Type B pancreatic cell (in vitro differentiated cells): ENCODE measurements around the gene CFAP74. TPM values are rescaled to one million over a fixed set of nuclear protein-coding genes. Genes with fewer than 3 reads are reported as not detected.

Source experiments
- DNase-seq: peaks from one replicate; pipeline ENCODE4 v3.0.0; 2021; ENCODE audit warnings: mixed read lengths; ENCODE audit not compliant: unreplicated experiment; ENCODE audit errors: extremely low spot score
- H3K27ac Mint-ChIP-seq: 2 replicates; pipeline ENCODE4 v1.8.0; 2021; ENCODE audit warnings: mild to moderate bottlenecking, mixed read lengths
- H3K27me3 Mint-ChIP-seq: 2 replicates; pipeline ENCODE4 v1.8.0; 2021; ENCODE audit warnings: mixed read lengths
- H3K36me3 Mint-ChIP-seq: 2 replicates; pipeline ENCODE4 v1.8.0; 2021; ENCODE audit warnings: mixed read lengths
- H3K4me1 Mint-ChIP-seq: one replicate; pipeline ENCODE4 v1.8.0; 2021; ENCODE audit warnings: mixed read lengths; ENCODE audit not compliant: unreplicated experiment
- H3K4me3 Mint-ChIP-seq: 2 replicates; pipeline ENCODE4 v1.8.0; 2021; ENCODE audit warnings: mild to moderate bottlenecking, mixed read lengths
- H3K9me3 Mint-ChIP-seq: 2 replicates; pipeline ENCODE4 v1.8.0; 2021; ENCODE audit warnings: mixed read lengths
- total RNA-seq: library from RNA; stranded (reverse); gene quantifications from 2 replicates; pipeline ENCODE4 v1.2.1, GENCODE V29; 2021; ENCODE audit warnings: low replicate concordance
- TF ChIP-seq, protein P1 (sequence below): fragments of 200-600 bp; sonication (generic); conservative IDR thresholded peaks from 2 replicates; pipeline ENCODE4 v1.5.0; 2021; ENCODE audit warnings: antibody characterized with exemption, mild to moderate bottlenecking

Gene CFAP74
- total RNA-seq, 1 donor from 2014 or later: 1.5 TPM

DNA sequence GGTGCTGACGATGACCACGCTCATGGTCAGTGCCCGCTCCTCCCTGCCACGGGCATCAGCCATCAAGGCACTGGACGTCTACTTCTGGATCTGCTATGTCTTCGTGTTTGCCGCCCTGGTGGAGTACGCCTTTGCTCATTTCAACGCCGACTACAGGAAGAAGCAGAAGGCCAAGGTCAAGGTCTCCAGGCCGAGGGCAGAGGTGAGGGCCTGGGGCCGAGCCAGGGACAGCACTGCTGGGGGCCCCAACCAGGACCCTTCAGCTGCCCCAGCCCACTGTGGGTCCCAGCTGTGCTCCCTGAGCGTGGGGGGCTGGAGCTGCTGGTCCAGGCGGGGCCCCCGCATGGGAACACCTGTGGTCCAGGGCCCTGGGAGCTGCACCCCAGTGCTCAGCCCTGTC, 26.0 kb upstream of the CFAP74 start:
- Mint-ChIP-seq H3K36me3 (no peaks in the 10 kb centered on the region), H3K27ac (no peak overlapping the region), H3K27me3 (peaks cover 9% of the 10 kb centered on the region), H3K4me3 (no peak overlapping the region), H3K4me1 (no peaks in the 10 kb centered on the region), H3K9me3 (no peaks in the 10 kb centered on the region)
- TF ChIP-seq, protein P1, sequence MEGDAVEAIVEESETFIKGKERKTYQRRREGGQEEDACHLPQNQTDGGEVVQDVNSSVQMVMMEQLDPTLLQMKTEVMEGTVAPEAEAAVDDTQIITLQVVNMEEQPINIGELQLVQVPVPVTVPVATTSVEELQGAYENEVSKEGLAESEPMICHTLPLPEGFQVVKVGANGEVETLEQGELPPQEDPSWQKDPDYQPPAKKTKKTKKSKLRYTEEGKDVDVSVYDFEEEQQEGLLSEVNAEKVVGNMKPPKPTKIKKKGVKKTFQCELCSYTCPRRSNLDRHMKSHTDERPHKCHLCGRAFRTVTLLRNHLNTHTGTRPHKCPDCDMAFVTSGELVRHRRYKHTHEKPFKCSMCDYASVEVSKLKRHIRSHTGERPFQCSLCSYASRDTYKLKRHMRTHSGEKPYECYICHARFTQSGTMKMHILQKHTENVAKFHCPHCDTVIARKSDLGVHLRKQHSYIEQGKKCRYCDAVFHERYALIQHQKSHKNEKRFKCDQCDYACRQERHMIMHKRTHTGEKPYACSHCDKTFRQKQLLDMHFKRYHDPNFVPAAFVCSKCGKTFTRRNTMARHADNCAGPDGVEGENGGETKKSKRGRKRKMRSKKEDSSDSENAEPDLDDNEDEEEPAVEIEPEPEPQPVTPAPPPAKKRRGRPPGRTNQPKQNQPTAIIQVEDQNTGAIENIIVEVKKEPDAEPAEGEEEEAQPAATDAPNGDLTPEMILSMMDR: no peak
- DNase-seq: no peak

DNA sequence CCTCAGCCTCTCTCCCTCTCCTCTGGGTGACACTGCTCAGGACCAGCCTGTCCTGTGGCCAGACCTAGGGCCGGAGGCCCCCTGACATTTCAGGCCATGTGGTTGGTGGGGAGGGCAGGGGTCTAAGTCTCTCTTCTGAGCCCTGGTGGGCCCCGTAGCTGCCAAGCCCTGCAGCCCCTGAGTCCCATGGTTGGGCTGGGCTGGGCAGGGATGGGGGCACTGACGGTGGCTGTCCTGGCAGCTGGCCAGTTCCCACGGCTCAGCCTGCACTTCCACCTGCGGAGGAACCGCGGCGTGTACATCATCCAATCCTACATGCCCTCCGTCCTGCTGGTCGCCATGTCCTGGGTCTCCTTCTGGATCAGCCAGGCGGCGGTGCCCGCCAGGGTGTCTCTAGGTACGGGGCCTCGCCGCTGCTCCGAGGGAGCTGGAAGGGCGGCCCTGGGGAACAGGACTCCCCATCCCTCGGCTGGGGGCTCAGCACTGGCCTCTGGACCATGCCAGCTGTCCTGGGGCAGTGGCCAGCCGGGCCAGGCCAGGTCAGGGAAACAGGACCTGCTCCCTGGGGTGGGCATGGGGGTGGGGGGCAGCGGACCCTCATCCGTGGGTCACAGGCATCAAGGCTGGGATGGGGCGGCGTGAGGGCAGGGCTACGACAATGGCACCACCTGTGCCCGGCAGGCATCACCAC, 25.4 kb upstream of the CFAP74 start:
- no peak for DNase-seq
- Mint-ChIP-seq H3K36me3 (no peaks in the 10 kb centered on the region), H3K27me3 (peaks cover 10% of the 10 kb centered on the region)

DNA sequence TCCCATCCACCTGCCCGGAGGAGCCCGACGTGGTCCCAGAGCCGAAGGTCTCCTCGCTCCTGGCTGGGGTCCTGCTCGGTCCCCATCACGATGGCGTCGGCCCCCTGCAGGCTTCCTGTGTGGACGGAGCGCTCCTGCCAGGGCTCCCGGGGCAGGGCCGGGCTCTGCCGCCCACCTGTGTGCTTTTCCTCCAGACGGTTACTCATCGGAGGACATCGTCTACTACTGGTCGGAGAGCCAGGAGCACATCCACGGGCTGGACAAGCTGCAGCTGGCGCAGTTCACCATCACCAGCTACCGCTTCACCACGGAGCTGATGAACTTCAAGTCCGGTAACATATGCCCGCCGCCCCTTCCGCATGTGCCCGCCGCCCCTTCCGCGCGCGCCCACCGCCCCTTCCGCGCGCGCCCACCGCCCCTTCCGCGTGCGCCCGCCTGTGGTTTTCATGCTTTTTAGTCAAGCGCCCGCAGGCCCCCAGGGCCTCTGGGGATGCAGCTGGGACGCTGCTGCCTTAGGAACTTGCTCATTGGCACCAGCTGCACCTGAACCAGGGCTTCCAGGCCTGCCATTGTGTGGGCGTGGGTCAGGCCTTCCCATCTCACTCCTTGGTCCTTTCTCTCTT, 24.5 kb upstream of the CFAP74 start:
- Mint-ChIP-seq H3K4me1 (no peaks in the 10 kb centered on the region), H3K27me3 (peaks cover 15% of the 10 kb centered on the region), H3K27ac (no peak overlapping the region), H3K4me3 (no peak overlapping the region), H3K9me3 (no peaks in the 10 kb centered on the region), H3K36me3 (no peaks in the 10 kb centered on the region)
- TF ChIP-seq, protein P1: no peak
- DNase-seq: no peak

More for the DNA sequence above, 25.4 kb upstream of the CFAP74 start:
- H3K4me1 Mint-ChIP-seq: no peaks in the 10 kb centered on the region
- H3K27ac Mint-ChIP-seq: no peak overlapping the region
- TF ChIP-seq, protein P1: no peak
- H3K4me3 Mint-ChIP-seq: no peak overlapping the region
- no peaks in the 10 kb centered on the region for H3K9me3 Mint-ChIP-seq

DNA sequence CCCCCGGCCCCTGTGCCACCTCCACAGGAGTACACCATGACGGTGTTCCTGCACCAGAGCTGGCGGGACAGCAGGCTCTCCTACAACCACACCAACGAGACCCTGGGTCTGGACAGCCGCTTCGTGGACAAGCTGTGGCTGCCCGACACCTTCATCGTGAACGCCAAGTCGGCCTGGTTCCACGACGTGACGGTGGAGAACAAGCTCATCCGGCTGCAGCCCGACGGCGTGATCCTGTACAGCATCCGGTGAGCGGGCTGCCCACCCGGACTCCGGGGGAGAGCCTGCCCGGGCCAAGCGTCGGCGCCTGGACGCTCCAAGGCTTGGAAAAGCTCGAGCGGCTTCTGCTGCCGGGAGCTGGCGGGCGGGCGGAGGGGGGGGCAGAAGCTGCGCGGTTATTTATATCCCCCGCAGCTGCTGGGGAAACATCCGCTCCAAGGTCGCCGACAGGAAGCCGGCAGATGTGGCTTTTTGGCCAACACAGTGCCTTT, 21.9 kb upstream of the CFAP74 start:
- TF ChIP-seq, protein P1: no peak
- no peak overlapping the region for H3K27ac Mint-ChIP-seq
- no peaks in the 10 kb centered on the region for H3K36me3 Mint-ChIP-seq
- no peaks in the 10 kb centered on the region for H3K9me3 Mint-ChIP-seq
- H3K4me3 Mint-ChIP-seq: no peak overlapping the region
- peaks cover 35% of the 10 kb centered on the region for H3K27me3 Mint-ChIP-seq
- DNase-seq: no peak
- H3K4me1 Mint-ChIP-seq: no peaks in the 10 kb centered on the region

DNA sequence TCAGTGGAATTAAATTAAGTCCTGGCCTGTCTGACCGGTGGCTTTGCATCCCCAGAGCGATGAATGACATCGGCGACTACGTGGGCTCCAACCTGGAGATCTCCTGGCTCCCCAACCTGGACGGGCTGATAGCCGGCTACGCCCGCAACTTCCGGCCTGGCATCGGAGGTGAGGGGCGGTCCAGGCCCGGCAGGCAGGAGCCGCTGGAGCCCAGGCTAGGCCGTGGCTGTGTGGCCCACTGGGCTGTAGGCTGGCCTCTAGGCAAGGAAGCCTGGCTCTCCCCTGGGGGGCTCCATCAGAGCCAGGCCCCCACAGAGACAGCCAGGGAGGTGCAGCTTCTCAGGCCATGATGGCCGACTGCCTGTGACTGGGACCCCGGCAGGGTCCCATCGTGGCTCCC, 21.3 kb upstream of the CFAP74 start:
- H3K27me3 Mint-ChIP-seq: peaks cover 42% of the 10 kb centered on the region
- no peak overlapping the region for H3K27ac Mint-ChIP-seq
- no peaks in the 10 kb centered on the region for H3K9me3 Mint-ChIP-seq

More for the DNA sequence above, 21.3 kb upstream of the CFAP74 start:
- Mint-ChIP-seq H3K4me1 (no peaks in the 10 kb centered on the region), H3K4me3 (no peak overlapping the region), H3K36me3 (no peaks in the 10 kb centered on the region)
- no peak for DNase-seq
- TF ChIP-seq, protein P1: no peak
